K562 (cell line): ENCODE results near the gene BPTF. TPM values are rescaled to one million over a fixed set of nuclear protein-coding genes. Genes with fewer than 3 reads are reported as not detected.

ENCODE experiments used
- DEAF1 ChIP-seq: fragments of 450-650 bp; formaldehyde crosslinking; IDR thresholded peaks from 2 replicates; pipeline ENCODE4 v1.4.0; 2020; ENCODE audit warnings: mild to moderate bottlenecking, moderate library complexity
- ELF4 ChIP-seq: fragments of 450-650 bp; formaldehyde crosslinking; IDR thresholded peaks from 2 replicates; pipeline ENCODE4 v1.4.0; 2022; ENCODE audit warnings: missing genetic modification characterization
- HSF4 ChIP-seq: fragments of 250-450 bp; sonication (Bioruptor Pico); IDR thresholded peaks from 2 replicates; pipeline ENCODE4 v2.1.2; 2022; ENCODE audit warnings: mild to moderate bottlenecking, moderate library complexity, borderline replicate concordance
- L3MBTL2 ChIP-seq: fragments of 450-650 bp; IDR thresholded peaks from 2 replicates; pipeline ENCODE4 v1.6.1; 2016; ENCODE audit warnings: mild to moderate bottlenecking, moderate library complexity
- MBD1 ChIP-seq: fragments of 250-450 bp; sonication (Bioruptor Pico); IDR thresholded peaks from 2 replicates; pipeline ENCODE4 v1.8.0; 2022; ENCODE audit warnings: inconsistent platforms
- NRF1 ChIP-seq, 2 experiments: fragments of 450-650 bp; IDR thresholded peaks in 1 of 2; conservative IDR thresholded peaks in 1 of 2; 2 replicates each; pipeline ENCODE4 v1.6.1; 2014; ENCODE audit warnings: mild to moderate bottlenecking in 2 of 2
- POLR2B ChIP-seq: fragments of 450-650 bp; IDR thresholded peaks from 2 replicates; pipeline ENCODE4 v1.6.1; 2018; ENCODE audit warnings: low read depth; ENCODE audit not compliant: partially characterized antibody
- ZBTB40 ChIP-seq, 2 experiments: fragments of 450-650 bp in 1 of 2; sonication (generic) in 1 of 2; formaldehyde crosslinking in 1 of 2; IDR thresholded peaks; 2 replicates each; pipeline versions ENCODE4 v1.7.1 to v1.9.0; 2016 to 2022; ENCODE audit warnings: inconsistent platforms in 1 of 2, mild to moderate bottlenecking in 1 of 2, missing genetic modification reagents in 1 of 2
- ZNF398 ChIP-seq: fragments of 250-450 bp; sonication (Bioruptor Pico); IDR thresholded peaks from 2 replicates; pipeline ENCODE4 v1.8.0; 2021; ENCODE audit warnings: moderate library complexity, mild to moderate bottlenecking, inconsistent platforms
- polyA plus RNA-seq, 8 experiments: library from polyadenylated mRNA; depleted of rRNA in 4 of 8; stranded (reverse) in 5 of 8; unstranded in 3 of 8; fragments of >200 nt; fragmentation: Nextera tagmentation in 2 of 8; fragmentation: Illumina TruSeq in 1 of 8; extraction: Ambion mirVana in 2 of 8; extraction: Trizol in 1 of 8; gene quantifications; 2 replicates each; pipeline versions ENCODE4 v1.2.1 to v1.2.3, GENCODE V29; 2011 to 2014; ENCODE audit warnings: inconsistent platforms in 1 of 8, missing spikeins in 1 of 8
- total RNA-seq, 7 experiments: library from RNA; depleted of rRNA in 6 of 7; stranded (reverse); fragments of >200 nt in 6 of 7; fragmentation: Illumina TruSeq in 2 of 7; extraction: Trizol in 2 of 7; gene quantifications; 2 replicates each; pipeline versions ENCODE4 v1.2.1 to v1.2.3, GENCODE V29; 2011 to 2021; ENCODE audit warnings: low replicate concordance in 1 of 7

The BPTF gene
- total and polyA plus RNA-seq, 9 of the 15 experiments (the other 6 are each of a cell fraction or from before 2014, with no cell fraction given), result 12.5 to 52.1 (median 26.9) TPM

- TF ChIP-seq ZBTB40 (IDR thresholded peaks at IDR 0.05) (peak; percentile 74), ZBTB40 (CRISPR knock-in tag; IDR thresholded peaks at IDR 0.05) (no peak), HSF4 (CRISPR knock-in tag) (no peak), L3MBTL2 (peak; percentile 95), MBD1 (no peak), DEAF1 (CRISPR knock-in tag) (no peak), NRF1 (conservative IDR thresholded peaks at IDR 0.05 in 1 of 2, IDR thresholded peaks at IDR 0.05 in 1 of 2) (peak; percentile 25 to 36; a peak in 1 of 4 replicates), ELF4 (peak; percentile 94), ZNF398 (CRISPR knock-in tag) (no peak), POLR2B (peak; percentile 85)
These were observed 168.7 kb downstream of the BPTF start (continued) for GRCh38 chr17:67993998-67994361.
